MM.1S (cell line): ENCODE data around the gene PTPRK.

Experiments
- EZH2 ChIP-seq: fragments of 300-600 bp; sonication (generic); optimal IDR thresholded peaks from 2 replicates; pipeline ENCODE3; 2017; ENCODE audit warnings: low read depth, mild to moderate bottlenecking, antibody characterized with exemption, low read length, mixed read lengths
- TF ChIP-seq, protein P1 (sequence below): fragments of 300-600 bp; sonication (generic); IDR thresholded peaks from 2 replicates; pipeline ENCODE4 v1.5.1; 2016; ENCODE audit warnings: antibody characterized with exemption, low read length, mixed read lengths

DNA sequence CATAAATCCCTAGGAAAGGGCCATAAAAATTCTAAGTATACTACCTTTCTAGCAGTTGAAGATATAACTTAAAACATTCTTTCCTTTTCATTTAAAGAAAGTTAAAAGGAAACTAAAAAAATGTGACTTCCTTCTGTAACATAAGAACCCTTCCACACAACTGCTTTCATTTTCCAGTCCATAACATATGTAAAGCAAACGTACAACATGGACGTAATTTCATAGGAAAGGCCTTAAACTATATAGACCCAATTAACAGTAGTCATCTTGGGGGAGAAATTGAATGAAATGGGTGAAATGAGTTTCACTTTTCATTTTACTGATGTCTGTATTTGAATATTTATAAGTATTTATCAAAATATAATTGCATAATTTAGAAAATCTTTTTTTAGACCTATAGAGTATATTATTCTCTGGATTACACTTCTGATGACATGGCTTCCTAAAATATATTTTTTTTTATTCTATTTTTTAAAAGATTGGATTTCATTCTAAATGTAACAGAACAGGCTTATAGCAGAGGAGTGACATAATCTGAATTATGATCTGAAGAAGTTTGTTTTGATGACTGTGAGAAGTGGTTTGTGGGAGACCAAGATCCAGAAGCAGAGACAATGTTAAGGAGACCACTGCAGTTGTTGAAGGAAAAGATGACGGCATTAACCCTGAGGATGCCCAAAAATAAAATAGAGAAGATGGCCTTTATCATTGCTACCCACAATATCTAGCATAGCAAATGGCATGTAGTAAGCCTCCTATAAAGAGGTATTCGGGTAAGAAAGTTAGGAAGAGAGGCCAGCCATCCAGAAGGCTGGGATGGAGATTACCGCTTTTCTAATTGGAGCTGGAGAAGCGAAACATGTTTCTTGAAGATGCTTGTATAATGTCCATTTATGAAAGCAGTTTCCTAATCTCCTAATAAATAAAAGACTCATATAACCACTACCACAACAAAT is 260.4 kb downstream of the PTPRK start:
- TF ChIP-seq, protein P1, sequence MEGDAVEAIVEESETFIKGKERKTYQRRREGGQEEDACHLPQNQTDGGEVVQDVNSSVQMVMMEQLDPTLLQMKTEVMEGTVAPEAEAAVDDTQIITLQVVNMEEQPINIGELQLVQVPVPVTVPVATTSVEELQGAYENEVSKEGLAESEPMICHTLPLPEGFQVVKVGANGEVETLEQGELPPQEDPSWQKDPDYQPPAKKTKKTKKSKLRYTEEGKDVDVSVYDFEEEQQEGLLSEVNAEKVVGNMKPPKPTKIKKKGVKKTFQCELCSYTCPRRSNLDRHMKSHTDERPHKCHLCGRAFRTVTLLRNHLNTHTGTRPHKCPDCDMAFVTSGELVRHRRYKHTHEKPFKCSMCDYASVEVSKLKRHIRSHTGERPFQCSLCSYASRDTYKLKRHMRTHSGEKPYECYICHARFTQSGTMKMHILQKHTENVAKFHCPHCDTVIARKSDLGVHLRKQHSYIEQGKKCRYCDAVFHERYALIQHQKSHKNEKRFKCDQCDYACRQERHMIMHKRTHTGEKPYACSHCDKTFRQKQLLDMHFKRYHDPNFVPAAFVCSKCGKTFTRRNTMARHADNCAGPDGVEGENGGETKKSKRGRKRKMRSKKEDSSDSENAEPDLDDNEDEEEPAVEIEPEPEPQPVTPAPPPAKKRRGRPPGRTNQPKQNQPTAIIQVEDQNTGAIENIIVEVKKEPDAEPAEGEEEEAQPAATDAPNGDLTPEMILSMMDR = no peak
- no peak for TF ChIP-seq EZH2
